ENCODE measurements around the gene AMBRA1. TPM values are rescaled to one million over a fixed set of nuclear protein-coding genes. Genes with fewer than 3 reads are reported as not detected.

The AMBRA1 gene
- total RNA-seq, 3 donors from 2014 or later (not counting 1 experiment from before 2014, with no cell fraction given) = 41.3 to 52.7 (median 46.2) TPM

- Mint-ChIP-seq H3K27ac (no peak overlapping the region), H3K36me3 (no peaks in the 10 kb centered on the region), H3K27me3 (ENCODE audit: low read depth in 2 of 2) (no peaks in the 10 kb centered on the region), H3K9me3 (no peaks in the 10 kb centered on the region), H3K4me1 (peaks cover 39 to 49% of the 10 kb centered on the region in 2 donors), H3K4me3 (no peak overlapping the region)
- ATAC-seq = no peak
- Histone ChIP-seq H3K27me3 (ENCODE audit: control insufficient read depth, insufficient read depth, low read length) (no peaks in the 10 kb centered on the region), H3K4me3 (ENCODE audit: low read length) (no peak overlapping the region), H3K36me3 (ENCODE audit: control insufficient read depth, insufficient read depth, low read length) (peaks cover 23% of the 10 kb centered on the region), H3K9me3 (ENCODE audit: control insufficient read depth, insufficient read depth, low read length) (no peaks in the 10 kb centered on the region), H3K4me1 (ENCODE audit: control insufficient read depth, insufficient read depth, low read length) (no peaks in the 10 kb centered on the region), H3K27ac (ENCODE audit: low read length) (no peak overlapping the region)
- TF ChIP-seq CTCF (IDR thresholded peaks at IDR 0.05) = no peak
- no peak for DNase-seq
- WGBS (ENCODE audit: insufficient coverage) = 100% methylated on average over 2 of the region's 2 CpGs
- intact Hi-C loops (cut with micrococcal nuclease) = no loop called here
Observed at GRCh38 chr11:46537121-46537520, 56.7 kb downstream of the AMBRA1 start.

GRCh38 chr11:46535688-46536087 is 58.1 kb downstream of the AMBRA1 start:
- intact Hi-C loops (cut with micrococcal nuclease) = no loop called here
- DNase-seq (no peak), ATAC-seq (no peak)
- H3K9me3 ChIP-seq (ENCODE audit: control insufficient read depth, insufficient read depth, low read length) = no peaks in the 10 kb centered on the region
- H3K4me3 Mint-ChIP-seq = no peak overlapping the region
- peaks cover 9% of the 10 kb centered on the region for H3K36me3 ChIP-seq (ENCODE audit: control insufficient read depth, insufficient read depth, low read length)
- no peaks in the 10 kb centered on the region for H3K36me3 Mint-ChIP-seq
- H3K9me3 Mint-ChIP-seq = no peaks in the 10 kb centered on the region
- no peak overlapping the region for H3K27ac Mint-ChIP-seq
- no peak for TF ChIP-seq CTCF (IDR thresholded peaks at IDR 0.05)
- WGBS (ENCODE audit: insufficient coverage) = 84% methylated on average over 3 of the region's 4 CpGs
- H3K27me3 Mint-ChIP-seq (ENCODE audit: low read depth in 2 of 2) = no peaks in the 10 kb centered on the region
- H3K4me1 Mint-ChIP-seq = peaks cover 44 to 47% of the 10 kb centered on the region in 2 donors
- H3K4me1 ChIP-seq (ENCODE audit: control insufficient read depth, insufficient read depth, low read length) = no peaks in the 10 kb centered on the region
- no peak overlapping the region for H3K4me3 ChIP-seq (ENCODE audit: low read length)
- H3K27ac ChIP-seq (ENCODE audit: low read length) = no peak overlapping the region
- H3K27me3 ChIP-seq (ENCODE audit: control insufficient read depth, insufficient read depth, low read length) = no peaks in the 10 kb centered on the region

GRCh38 chr11:46534711-46535110 is 59.1 kb downstream of the AMBRA1 start:
- TF ChIP-seq CTCF (IDR thresholded peaks at IDR 0.05) = no peak
- Mint-ChIP-seq H3K27me3 (ENCODE audit: low read depth in 2 of 2) (no peaks in the 10 kb centered on the region), H3K36me3 (no peaks in the 10 kb centered on the region), H3K4me3 (no peak overlapping the region), H3K27ac (no peak overlapping the region), H3K4me1 (peaks cover 52% of the 10 kb centered on the region in 2 donors), H3K9me3 (no peaks in the 10 kb centered on the region)
- H3K27me3 ChIP-seq (ENCODE audit: control insufficient read depth, insufficient read depth, low read length) = no peaks in the 10 kb centered on the region
- H3K36me3 ChIP-seq (ENCODE audit: control insufficient read depth, insufficient read depth, low read length) = peaks cover 2% of the 10 kb centered on the region
- no peaks in the 10 kb centered on the region for H3K9me3 ChIP-seq (ENCODE audit: control insufficient read depth, insufficient read depth, low read length)
- no peak overlapping the region for H3K4me3 ChIP-seq (ENCODE audit: low read length)
- H3K27ac ChIP-seq (ENCODE audit: low read length) = no peak overlapping the region
- DNase-seq = no peak
- no peak for ATAC-seq
- H3K4me1 ChIP-seq (ENCODE audit: control insufficient read depth, insufficient read depth, low read length) = no peaks in the 10 kb centered on the region
- 96% methylated on average over 5 of the region's 5 CpGs for WGBS (ENCODE audit: insufficient coverage)
- intact Hi-C loops (cut with micrococcal nuclease) = no loop called here

GRCh38 chr11:46533396-46534100 is 60.3 kb downstream of the AMBRA1 start:
- Histone ChIP-seq H3K27me3 (ENCODE audit: control insufficient read depth, insufficient read depth, low read length) (no peaks in the 10 kb centered on the region), H3K36me3 (ENCODE audit: control insufficient read depth, insufficient read depth, low read length) (peaks cover 2% of the 10 kb centered on the region), H3K4me3 (ENCODE audit: low read length) (no peak overlapping the region), H3K27ac (ENCODE audit: low read length) (no peak overlapping the region), H3K4me1 (ENCODE audit: control insufficient read depth, insufficient read depth, low read length) (no peaks in the 10 kb centered on the region), H3K9me3 (ENCODE audit: control insufficient read depth, insufficient read depth, low read length) (no peaks in the 10 kb centered on the region)
- no peak for TF ChIP-seq CTCF (IDR thresholded peaks at IDR 0.05)
- no peak overlapping the region for H3K4me3 Mint-ChIP-seq
- no peaks in the 10 kb centered on the region for H3K27me3 Mint-ChIP-seq (ENCODE audit: low read depth in 2 of 2)
- intact Hi-C loops (cut with micrococcal nuclease) = no loop called here
- H3K9me3 Mint-ChIP-seq = no peaks in the 10 kb centered on the region
- H3K4me1 Mint-ChIP-seq = peaks cover 63 to 64% of the 10 kb centered on the region in 2 donors
- no peak for ATAC-seq
- no peak overlapping the region for H3K27ac Mint-ChIP-seq
- no peak for DNase-seq
- no peaks in the 10 kb centered on the region for H3K36me3 Mint-ChIP-seq
- 91% methylated on average over 7 of the region's 9 CpGs for WGBS (ENCODE audit: insufficient coverage)

Measured in natural killer cell (primary cell).